AG10803 (cell line): ENCODE results near the gene PGM2L1.

ENCODE experiments used
- DNase-seq: peaks from one replicate; pipeline ENCODE4 v3.0.0; 2010; ENCODE audit warnings: low read depth
- H3K4me3 ChIP-seq: 2 replicates; pipeline ENCODE4 v1.5.1; 2011; ENCODE audit warnings: mild to moderate bottlenecking, low read length, control low read depth
- TF ChIP-seq, protein P1 (sequence below): conservative IDR thresholded peaks from 2 replicates; pipeline ENCODE4 v1.5.1; 2011; ENCODE audit warnings: mild to moderate bottlenecking, low read length, control low read depth, inconsistent platforms

Gene PGM2L1

DNA sequence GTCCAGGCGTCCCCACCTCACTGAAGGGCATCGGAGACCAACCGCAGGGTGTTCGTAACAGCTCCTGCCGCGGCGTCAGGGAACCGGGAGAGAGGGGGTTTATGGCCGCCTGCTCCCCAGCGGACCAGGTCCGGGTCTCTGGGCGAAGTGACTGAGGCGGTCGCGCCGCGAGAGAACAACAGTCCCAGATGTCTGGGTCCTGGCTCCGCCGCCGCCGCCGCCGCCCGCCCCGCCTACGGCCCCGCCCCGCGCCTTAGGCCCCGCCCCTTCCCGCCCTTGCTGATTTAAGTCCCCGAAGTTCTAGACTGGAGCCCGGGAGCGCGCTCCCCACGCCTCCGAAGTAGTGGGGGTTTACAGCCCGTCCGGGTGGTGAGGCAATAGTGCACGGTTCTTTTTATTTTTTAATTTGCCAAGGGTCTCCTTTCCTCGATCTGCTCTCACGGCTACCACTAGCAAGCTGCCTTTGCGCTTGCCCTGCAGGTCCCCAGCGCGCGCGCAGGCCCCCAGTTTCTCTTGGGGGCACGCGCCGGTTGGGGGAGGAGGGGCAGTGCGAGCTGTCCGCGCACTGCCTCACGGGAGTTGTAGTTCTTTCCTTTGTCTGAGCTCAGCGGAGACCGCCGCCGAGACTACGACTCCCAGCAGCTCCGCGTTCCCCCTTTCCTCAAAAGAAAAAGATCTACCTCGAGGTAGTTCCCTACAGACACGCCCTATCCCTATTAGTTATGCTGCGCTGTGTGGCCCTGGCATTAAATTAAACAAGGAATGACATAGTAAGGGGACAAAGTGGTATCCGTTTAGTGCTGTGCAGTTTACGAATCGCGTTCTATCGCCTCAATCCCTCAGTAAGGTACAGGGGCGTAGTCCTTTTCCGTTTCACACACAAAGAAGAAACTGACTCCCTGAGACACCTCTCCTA lies at the start of gene PGM2L1:
PGM2L1 (minus strand) TSS at position 190 of the 916 bp plus-strand sequence. CDS start 272 bp downstream, outside the sequence.
- peak within 1 kb of the TSS; percentile 90 for H3K4me3 ChIP-seq
- TF ChIP-seq, protein P1, sequence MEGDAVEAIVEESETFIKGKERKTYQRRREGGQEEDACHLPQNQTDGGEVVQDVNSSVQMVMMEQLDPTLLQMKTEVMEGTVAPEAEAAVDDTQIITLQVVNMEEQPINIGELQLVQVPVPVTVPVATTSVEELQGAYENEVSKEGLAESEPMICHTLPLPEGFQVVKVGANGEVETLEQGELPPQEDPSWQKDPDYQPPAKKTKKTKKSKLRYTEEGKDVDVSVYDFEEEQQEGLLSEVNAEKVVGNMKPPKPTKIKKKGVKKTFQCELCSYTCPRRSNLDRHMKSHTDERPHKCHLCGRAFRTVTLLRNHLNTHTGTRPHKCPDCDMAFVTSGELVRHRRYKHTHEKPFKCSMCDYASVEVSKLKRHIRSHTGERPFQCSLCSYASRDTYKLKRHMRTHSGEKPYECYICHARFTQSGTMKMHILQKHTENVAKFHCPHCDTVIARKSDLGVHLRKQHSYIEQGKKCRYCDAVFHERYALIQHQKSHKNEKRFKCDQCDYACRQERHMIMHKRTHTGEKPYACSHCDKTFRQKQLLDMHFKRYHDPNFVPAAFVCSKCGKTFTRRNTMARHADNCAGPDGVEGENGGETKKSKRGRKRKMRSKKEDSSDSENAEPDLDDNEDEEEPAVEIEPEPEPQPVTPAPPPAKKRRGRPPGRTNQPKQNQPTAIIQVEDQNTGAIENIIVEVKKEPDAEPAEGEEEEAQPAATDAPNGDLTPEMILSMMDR: no peak

DNA sequence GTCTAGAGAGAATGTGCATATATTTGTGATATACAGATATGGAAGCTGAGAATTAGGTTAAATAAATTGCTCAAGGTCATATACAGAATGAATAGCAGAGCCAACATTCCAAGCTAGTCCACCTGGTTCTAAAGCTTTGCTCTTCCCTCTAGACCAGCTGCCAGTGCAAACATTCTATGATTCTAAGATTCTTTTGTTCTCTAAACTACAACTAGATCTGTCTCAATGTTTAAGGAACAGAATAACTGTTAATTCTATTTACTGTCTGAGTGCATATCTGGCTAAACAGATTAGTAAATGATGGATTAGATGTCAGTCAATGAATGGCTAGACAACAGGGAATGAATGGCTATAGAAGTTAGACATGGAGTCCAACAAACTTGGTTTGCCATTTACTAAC lies 49.5 kb upstream of the PGM2L1 start:
- no peak overlapping the region for H3K4me3 ChIP-seq
- TF ChIP-seq, protein P1: no peak
- DNase-seq: no peak

More for the DNA sequence above, at the start of gene PGM2L1:
- peak; percentile 90 for DNase-seq

DNA sequence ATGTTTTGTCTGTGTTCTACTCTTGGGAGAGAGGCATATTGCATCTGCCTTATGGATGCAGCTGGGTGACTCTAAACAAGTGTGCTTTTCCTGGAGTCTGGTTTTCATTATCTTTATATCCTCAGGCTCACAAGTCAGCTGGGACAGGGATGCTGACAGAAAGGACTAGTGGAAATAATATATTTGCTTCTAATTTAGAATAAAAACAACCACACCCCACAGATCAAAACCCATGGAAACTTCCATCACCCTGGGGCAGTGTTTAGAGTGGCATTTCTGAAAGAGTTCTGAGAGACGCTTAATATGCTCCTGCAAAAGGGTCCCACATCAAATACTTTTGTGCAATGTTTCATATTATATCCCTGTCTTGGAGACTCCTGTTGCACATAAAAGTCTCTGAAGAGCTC lies 48.3 kb upstream of the PGM2L1 start:
- TF ChIP-seq, protein P1: no peak
- DNase-seq: peak; percentile 27
- H3K4me3 ChIP-seq: no peak overlapping the region

DNA sequence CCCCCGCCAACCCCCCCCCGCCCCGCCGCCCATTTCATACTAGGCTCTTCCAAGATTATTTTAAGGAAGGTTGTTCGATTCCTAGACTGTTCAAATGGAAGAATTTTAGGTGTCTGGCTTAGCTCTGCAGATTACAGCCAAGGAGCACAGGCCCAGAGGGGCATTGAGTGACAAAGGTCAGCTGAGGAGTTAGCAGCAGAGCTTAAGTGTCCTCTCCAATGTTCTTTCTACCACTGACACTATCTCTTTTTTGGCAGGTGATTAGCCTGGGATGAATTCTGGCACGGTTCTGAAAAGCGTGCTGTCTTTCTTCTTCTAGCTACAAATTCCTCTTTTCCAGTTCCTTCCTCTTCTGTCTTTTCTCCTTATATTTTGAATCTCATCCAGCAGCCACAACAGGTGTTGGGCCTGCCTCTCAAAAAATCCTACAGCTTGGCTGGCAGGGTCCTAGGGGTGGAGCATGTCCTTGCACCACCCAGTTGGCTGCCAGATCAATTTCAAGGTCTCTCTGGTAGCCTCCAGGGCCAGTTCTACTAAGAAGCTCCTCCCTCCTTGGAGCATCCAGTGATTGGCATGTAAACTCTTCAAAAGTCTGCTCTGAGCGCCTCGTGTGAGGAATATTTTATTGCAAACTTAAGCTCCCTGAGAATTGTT lies 46.1 kb upstream of the PGM2L1 start:
- no peak overlapping the region for H3K4me3 ChIP-seq
- TF ChIP-seq, protein P1: no peak
- DNase-seq: no peak

DNA sequence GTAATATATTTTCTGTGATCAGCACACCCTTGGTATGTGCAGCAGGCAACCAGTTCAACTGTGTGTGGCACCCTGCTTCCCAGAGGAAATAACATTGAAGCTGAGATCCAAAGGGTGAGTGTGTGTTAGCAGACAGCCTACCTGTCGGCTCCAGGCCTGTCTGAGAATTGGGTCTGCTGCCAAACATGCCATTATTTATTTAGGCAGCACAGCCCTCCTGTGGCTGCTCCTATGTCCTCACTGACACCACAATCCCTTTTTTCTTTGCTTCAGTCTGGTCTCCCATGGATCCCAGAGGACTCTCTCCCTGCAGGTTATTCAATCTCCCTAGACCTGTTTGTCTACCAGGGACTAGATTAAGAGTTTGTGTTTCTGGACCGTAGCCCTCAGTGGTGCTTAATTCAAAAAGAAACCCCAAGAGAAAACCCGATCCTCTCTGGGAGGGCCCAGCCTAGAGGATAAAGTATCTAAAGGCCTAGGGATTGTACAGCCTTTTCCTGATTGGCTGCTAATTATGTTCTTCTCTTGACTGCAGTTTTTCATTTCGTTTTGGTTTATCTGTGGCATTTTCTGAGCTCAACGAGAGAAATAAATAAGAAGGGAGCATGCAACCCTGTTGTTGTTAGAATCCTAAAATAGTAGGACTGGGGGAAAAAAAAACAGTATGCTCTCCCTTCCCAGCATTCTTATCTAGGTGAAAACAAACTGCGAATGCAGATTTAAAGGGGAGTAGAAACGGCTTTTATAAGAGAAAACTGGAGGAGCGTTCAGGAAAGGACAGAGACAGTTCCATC lies 45.0 kb upstream of the PGM2L1 start:
- H3K4me3 ChIP-seq: no peak overlapping the region
- TF ChIP-seq, protein P1: no peak
- no peak for DNase-seq

DNA sequence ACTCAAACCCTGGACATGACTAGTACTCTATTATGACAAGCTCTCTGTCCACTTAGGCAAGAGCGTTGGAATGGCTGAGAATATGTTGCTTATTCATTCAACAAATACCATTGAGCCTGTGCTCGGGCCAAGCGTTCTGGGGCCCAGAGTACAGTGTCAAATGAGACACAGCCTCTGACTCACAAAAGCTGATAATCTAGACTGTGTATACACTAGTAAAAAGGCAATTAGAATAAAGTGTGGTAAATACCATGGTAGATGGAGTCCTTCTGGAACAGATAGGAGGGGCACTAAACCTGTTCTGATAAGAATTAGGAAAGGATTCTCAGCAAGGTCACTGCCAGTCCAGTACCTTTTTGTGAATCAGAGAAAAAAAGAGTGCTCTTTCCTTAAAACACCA lies 44.4 kb upstream of the PGM2L1 start:
- TF ChIP-seq, protein P1: no peak
- DNase-seq: no peak
- no peak overlapping the region for H3K4me3 ChIP-seq
